ENCODE measurements around the gene TTLL11.

The TTLL11 gene

DNA sequence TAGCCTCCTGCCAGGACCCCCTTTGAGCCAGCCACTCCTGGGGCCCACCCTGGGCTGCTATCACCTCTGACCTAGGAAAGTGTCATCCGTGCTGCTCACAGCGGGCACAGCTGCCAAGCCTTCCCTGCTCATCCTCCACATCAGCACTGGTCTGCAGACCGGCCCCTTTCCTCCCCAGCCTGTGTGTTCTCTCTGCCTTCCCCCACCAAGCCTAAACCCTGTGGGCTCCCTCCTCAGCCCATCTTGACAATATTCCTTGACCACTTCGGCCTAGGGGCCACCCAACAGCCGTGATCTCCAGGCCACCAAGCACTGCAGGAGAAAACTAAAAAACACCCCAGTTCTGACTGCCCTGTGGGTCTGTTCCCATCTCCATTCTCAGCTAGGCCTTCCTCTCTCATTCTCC, 306.6 kb downstream of the TTLL11 start:
- Histone ChIP-seq H3K9me3 (ENCODE audit: severe bottlenecking) (no peaks in the 10 kb centered on the region), H3K36me3 (ENCODE audit: low read depth) (peaks cover 13% of the 10 kb centered on the region), H3K4me3 (ENCODE audit: severe bottlenecking) (no peak overlapping the region), H3K27ac (ENCODE audit: poor library complexity, severe bottlenecking) (no peak overlapping the region), H3K4me1 (ENCODE audit: insufficient read depth, poor library complexity, severe bottlenecking) (no peaks in the 10 kb centered on the region), H3K27me3 (ENCODE audit: insufficient read depth, poor library complexity, severe bottlenecking) (no peaks in the 10 kb centered on the region)
- ATAC-seq (ENCODE audit: low read depth) = 0 out of 3 replicates have a peak, but pooled peaks have one; percentile 8
- TF ChIP-seq, protein P1, sequence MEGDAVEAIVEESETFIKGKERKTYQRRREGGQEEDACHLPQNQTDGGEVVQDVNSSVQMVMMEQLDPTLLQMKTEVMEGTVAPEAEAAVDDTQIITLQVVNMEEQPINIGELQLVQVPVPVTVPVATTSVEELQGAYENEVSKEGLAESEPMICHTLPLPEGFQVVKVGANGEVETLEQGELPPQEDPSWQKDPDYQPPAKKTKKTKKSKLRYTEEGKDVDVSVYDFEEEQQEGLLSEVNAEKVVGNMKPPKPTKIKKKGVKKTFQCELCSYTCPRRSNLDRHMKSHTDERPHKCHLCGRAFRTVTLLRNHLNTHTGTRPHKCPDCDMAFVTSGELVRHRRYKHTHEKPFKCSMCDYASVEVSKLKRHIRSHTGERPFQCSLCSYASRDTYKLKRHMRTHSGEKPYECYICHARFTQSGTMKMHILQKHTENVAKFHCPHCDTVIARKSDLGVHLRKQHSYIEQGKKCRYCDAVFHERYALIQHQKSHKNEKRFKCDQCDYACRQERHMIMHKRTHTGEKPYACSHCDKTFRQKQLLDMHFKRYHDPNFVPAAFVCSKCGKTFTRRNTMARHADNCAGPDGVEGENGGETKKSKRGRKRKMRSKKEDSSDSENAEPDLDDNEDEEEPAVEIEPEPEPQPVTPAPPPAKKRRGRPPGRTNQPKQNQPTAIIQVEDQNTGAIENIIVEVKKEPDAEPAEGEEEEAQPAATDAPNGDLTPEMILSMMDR (IDR thresholded peaks at IDR 0.05; ENCODE audit: poor library complexity, severe bottlenecking) = no peak
- no peak for DNase-seq (ENCODE audit: low spot score)

DNA sequence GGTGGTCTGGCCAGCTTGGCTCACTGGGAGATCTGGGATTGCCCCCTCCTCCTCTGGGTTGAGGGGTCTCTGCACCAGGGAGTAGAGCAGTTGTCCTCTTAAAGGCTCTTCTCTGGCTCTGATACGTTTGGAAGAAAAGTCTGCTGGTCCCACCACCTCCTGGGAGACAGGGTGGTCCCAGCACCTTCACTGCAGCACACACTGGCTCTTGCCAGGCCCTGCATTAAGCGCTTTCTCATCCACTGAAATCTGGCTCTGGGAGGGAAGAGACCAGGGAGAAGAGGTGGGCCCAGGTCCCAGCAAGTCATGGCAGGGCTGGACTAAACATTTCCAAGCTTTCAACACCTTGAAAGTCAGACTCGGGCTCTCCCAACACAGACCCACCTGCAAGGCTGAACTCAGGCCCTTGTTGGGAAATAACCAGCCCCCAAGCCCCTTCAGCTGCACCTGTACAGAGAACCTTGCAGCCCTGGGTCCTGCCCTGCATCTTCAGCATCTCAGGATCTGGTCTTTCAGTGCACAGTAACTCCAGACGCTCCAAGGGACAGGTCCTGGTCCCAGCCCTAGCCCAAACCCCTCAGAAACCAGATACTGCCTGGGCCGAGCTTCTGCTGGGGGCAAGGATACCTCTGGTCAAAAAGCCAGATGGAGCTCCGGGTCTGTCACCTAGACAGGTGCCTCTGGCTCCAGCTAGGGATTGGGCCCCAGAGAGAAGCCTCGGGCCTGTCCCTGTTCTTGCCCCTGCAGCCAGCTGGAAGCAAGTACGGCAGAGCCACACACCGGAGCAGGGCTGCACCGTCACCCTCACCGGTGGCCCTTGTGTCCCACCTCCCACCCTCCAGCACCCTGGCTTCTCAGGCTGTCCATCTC, 307.2 kb downstream of the TTLL11 start:
- Histone ChIP-seq H3K36me3 (ENCODE audit: low read depth) (peaks cover 19% of the 10 kb centered on the region), H3K9me3 (ENCODE audit: severe bottlenecking) (no peaks in the 10 kb centered on the region), H3K4me1 (ENCODE audit: insufficient read depth, poor library complexity, severe bottlenecking) (no peaks in the 10 kb centered on the region), H3K4me3 (ENCODE audit: severe bottlenecking) (no peak overlapping the region), H3K27me3 (ENCODE audit: insufficient read depth, poor library complexity, severe bottlenecking) (no peaks in the 10 kb centered on the region), H3K27ac (ENCODE audit: poor library complexity, severe bottlenecking) (no peak overlapping the region)
- TF ChIP-seq, protein P1 (IDR thresholded peaks at IDR 0.05; ENCODE audit: poor library complexity, severe bottlenecking) = no peak
- no peak for DNase-seq (ENCODE audit: low spot score)
- 0 out of 3 replicates have a peak, but pooled peaks have one; percentile 18 for ATAC-seq (ENCODE audit: low read depth)

DNA sequence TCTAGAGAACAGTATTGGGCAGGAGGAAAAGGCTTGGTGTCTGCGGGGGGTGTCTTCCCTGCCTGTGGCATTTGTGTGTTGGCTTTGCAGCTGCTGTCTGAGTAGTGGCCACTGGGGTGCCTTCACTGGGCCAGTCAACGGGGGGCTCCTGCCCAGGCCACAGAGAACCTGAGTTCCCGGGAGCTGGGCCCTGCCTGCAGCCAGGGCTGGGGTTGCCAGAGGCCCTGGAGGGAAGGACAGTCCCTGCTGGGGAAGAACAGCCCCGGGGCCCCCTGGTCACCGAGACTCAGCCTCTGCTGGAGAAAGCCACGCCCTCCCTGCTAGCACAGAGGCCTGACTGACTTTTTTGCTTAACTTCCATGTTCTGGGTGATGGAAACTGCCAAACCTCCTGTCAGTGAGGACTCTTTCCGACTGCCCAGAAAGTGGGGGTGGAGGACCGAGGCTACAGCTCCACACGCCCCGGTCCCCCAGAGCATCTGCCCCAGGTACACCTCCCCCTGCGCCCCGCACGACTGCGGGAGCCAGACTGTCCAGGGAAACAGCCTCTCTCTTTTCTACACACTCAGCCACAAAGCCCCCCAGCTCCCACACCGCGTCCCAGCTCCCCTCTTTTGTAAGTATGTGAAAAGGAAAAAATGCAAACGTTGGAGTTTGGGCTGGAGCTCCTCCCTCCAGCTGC, 308.2 kb downstream of the TTLL11 start:
- H3K4me3 ChIP-seq (ENCODE audit: severe bottlenecking) = no peak overlapping the region
- peaks cover 21% of the 10 kb centered on the region for H3K36me3 ChIP-seq (ENCODE audit: low read depth)
- no peaks in the 10 kb centered on the region for H3K27me3 ChIP-seq (ENCODE audit: insufficient read depth, poor library complexity, severe bottlenecking)
- TF ChIP-seq, protein P1 (IDR thresholded peaks at IDR 0.05; ENCODE audit: poor library complexity, severe bottlenecking) = no peak
- peak; percentile 36 for DNase-seq (ENCODE audit: low spot score)
- no peaks in the 10 kb centered on the region for H3K4me1 ChIP-seq (ENCODE audit: insufficient read depth, poor library complexity, severe bottlenecking)
- H3K27ac ChIP-seq (ENCODE audit: poor library complexity, severe bottlenecking) = no peak overlapping the region
- H3K9me3 ChIP-seq (ENCODE audit: severe bottlenecking) = no peaks in the 10 kb centered on the region
- no peak for ATAC-seq (ENCODE audit: low read depth)

DNA sequence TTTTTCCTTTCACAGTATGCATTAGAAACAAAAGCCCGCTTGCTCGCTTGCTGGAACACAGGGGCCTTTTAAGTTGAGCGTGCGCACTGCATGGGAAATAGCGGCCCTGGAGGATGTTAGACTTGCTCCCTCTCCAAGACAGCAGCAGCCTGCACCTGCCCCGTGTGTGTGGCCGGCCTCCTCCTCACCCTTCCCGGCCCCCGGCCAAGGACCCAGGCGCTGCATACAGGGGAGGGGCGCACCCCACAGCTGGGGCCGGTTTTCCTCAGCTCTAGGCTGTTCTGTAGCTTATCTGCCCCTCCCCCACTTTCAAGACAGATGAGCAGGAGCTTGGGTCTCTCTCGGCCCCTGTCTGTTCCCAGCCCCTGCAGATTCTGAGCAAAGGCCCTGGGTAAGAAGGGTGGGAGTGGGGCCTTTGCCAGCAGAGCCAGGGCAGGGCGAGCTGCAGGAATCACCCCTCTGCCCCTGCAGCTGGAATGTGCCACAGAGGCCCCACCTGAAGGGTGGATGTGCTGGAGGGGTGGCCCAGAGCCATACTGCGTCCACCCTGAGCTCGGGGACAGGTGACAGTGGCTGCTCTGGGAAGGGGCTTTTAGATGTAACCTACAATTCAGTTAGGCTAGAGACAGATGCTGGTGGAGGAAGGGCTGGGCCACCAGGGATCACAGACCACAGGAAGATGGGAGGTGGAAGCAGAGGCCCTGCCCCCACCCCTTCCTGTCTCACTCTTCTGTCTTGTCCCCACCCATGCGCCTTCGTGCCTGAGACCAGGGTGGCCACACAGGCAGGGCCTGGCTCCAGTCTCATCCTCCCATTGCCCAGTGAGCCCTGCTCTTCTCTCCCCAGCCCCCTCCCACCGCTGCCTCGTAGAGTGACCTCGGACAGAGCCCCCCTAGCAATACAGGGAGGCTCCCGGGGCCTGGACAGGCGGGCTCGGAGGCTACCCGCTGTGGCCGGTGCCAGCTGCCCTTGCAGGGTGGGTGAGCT, 309.3 kb downstream of the TTLL11 start:
- ATAC-seq (ENCODE audit: low read depth) (no peak), DNase-seq (ENCODE audit: low spot score) (no peak)
- TF ChIP-seq, protein P1 (IDR thresholded peaks at IDR 0.05; ENCODE audit: poor library complexity, severe bottlenecking) = no peak
- Histone ChIP-seq H3K9me3 (ENCODE audit: severe bottlenecking) (no peaks in the 10 kb centered on the region), H3K36me3 (ENCODE audit: low read depth) (peaks cover 27% of the 10 kb centered on the region), H3K27ac (ENCODE audit: poor library complexity, severe bottlenecking) (no peak overlapping the region), H3K4me3 (ENCODE audit: severe bottlenecking) (no peak overlapping the region), H3K4me1 (ENCODE audit: insufficient read depth, poor library complexity, severe bottlenecking) (no peaks in the 10 kb centered on the region), H3K27me3 (ENCODE audit: insufficient read depth, poor library complexity, severe bottlenecking) (no peaks in the 10 kb centered on the region)

Data from RWPE2 (cell line).